Measurements from ENCODE around the gene HNRNPA2B1. TPM values are rescaled to one million over a fixed set of nuclear protein-coding genes. Genes with fewer than 3 reads are reported as not detected.

HNRNPA2B1 gene
- total RNA-seq, 6 donors from 2014 or later = 192 to 416 (median 314) TPM

- no peak for ATAC-seq (ENCODE audit: low FRiP score in 2 of 2)
- 60 to 64% methylated on average over 5 of the region's 5 CpGs for WGBS, 2 donors
- no peaks in the 10 kb centered on the region for H3K4me1 ChIP-seq
- H3K27ac ChIP-seq = no peak overlapping the region
- H3K4me3 ChIP-seq = no peak overlapping the region
- no peaks in the 10 kb centered on the region for H3K27me3 ChIP-seq
- no peak for TF ChIP-seq EP300 (IDR thresholded peaks at IDR 0.05)
- no peak for TF ChIP-seq CTCF (IDR thresholded peaks at IDR 0.05)
- no peak for TF ChIP-seq POLR2AphosphoS5 (IDR thresholded peaks at IDR 0.05)
- no peak for TF ChIP-seq POLR2A (IDR thresholded peaks at IDR 0.05)
- no peaks in the 10 kb centered on the region for H3K36me3 ChIP-seq
- H3K9me3 ChIP-seq = no peaks in the 10 kb centered on the region
- no peak for DNase-seq
Observed at GRCh38 chr7:26233902-26234511, 33.5 kb upstream of the HNRNPA2B1 start.

GRCh38 chr7:26227987-26228386, 27.4 kb upstream of the HNRNPA2B1 start:
- Histone ChIP-seq H3K27ac (no peak overlapping the region), H3K27me3 (no peaks in the 10 kb centered on the region), H3K9me3 (no peaks in the 10 kb centered on the region), H3K36me3 (no peaks in the 10 kb centered on the region), H3K4me3 (no peak overlapping the region), H3K4me1 (no peaks in the 10 kb centered on the region)
- ATAC-seq (ENCODE audit: low FRiP score in 2 of 2) = no peak
- TF ChIP-seq POLR2A (IDR thresholded peaks at IDR 0.05) = no peak
- no peak for TF ChIP-seq EP300 (IDR thresholded peaks at IDR 0.05)
- TF ChIP-seq POLR2AphosphoS5 (IDR thresholded peaks at IDR 0.05) = no peak
- no peak for TF ChIP-seq CTCF (IDR thresholded peaks at IDR 0.05)
- 96 to 100% methylated on average over 2 of the region's 2 CpGs for WGBS, 2 donors
- DNase-seq = no peak

- no peak overlapping the region for H3K4me3 ChIP-seq
Observed at GRCh38 chr7:26224359-26224758, 23.8 kb upstream of the HNRNPA2B1 start.

GRCh38 chr7:26216049-26216448, 15.5 kb upstream of the HNRNPA2B1 start:
- H3K36me3 ChIP-seq = peaks cover 9 to 20% (median 10%) of the 10 kb centered on the region in 4 donors
- H3K27me3 ChIP-seq = no peaks in the 10 kb centered on the region
- DNase-seq (no peak), ATAC-seq (ENCODE audit: low FRiP score in 2 of 2) (no peak)
- no peaks in the 10 kb centered on the region for H3K9me3 ChIP-seq
- no peak overlapping the region for H3K27ac ChIP-seq
- TF ChIP-seq POLR2AphosphoS5 (IDR thresholded peaks at IDR 0.05) (no peak), POLR2A (IDR thresholded peaks at IDR 0.05) (no peak), CTCF (IDR thresholded peaks at IDR 0.05) (no peak), EP300 (IDR thresholded peaks at IDR 0.05) (no peak)
- no peak overlapping the region for H3K4me3 ChIP-seq
- 50 to 63% methylated on average over 2 of the region's 2 CpGs for WGBS, 2 donors
- no peaks in the 10 kb centered on the region for H3K4me1 ChIP-seq

More at GRCh38 chr7:26224359-26224758, 23.8 kb upstream of the HNRNPA2B1 start:
- Histone ChIP-seq H3K4me1 (no peaks in the 10 kb centered on the region), H3K9me3 (no peaks in the 10 kb centered on the region), H3K27ac (no peak overlapping the region), H3K36me3 (no peaks in the 10 kb centered on the region), H3K27me3 (no peaks in the 10 kb centered on the region)
- no peak for DNase-seq
- 73 to 84% methylated on average over 5 of the region's 5 CpGs for WGBS, 2 donors
- TF ChIP-seq CTCF (IDR thresholded peaks at IDR 0.05) (no peak), EP300 (IDR thresholded peaks at IDR 0.05) (no peak), POLR2A (IDR thresholded peaks at IDR 0.05) (no peak), POLR2AphosphoS5 (IDR thresholded peaks at IDR 0.05) (no peak)
- ATAC-seq (ENCODE audit: low FRiP score in 2 of 2) = no peak

All from upper lobe of left lung (tissue), 6 donors.